WTC11 (cell line): Measurements from ENCODE around the gene ZNF362. TPM values are rescaled to one million over a fixed set of nuclear protein-coding genes. Genes with fewer than 3 reads are reported as not detected.
A peak's percentile ranks its signal among the peaks of the same experiment; 100 is the strongest.

Experiments used
- ATAC-seq: fragments of 200-7000 bp; cut with Tn5 transposase; 2 replicates; pipeline ENCODE4 v1.10.0; 2021; ENCODE audit warnings: mild to moderate bottlenecking, moderate library complexity
- CTCF ChIA-PET: fragments of 300-600 bp; sonication (Branson Sonifier 250); formaldehyde crosslinking; loops from one replicate; lab custom pipeline; 2021; ENCODE audit warnings: antibody characterized with exemption; lab: Charles Lee
- POLR2A ChIA-PET: fragments of 350-600 bp; sonication (Branson Sonifier 250); formaldehyde crosslinking; loops from one replicate; lab custom pipeline; 2021; ENCODE audit warnings: antibody characterized with exemption; lab: Charles Lee
- DNase-seq: peaks from one replicate; pipeline ENCODE4 v3.0.0; 2021; ENCODE audit warnings: low spot score
- H3K27ac Mint-ChIP-seq: 2 replicates; pipeline ENCODE4 v1.8.0; 2021; ENCODE audit warnings: mixed read lengths
- H3K27me3 Mint-ChIP-seq: 2 replicates; pipeline ENCODE4 v1.8.0; 2021; ENCODE audit warnings: low read depth, mild to moderate bottlenecking, moderate library complexity, mixed read lengths
- H3K36me3 Mint-ChIP-seq: 2 replicates; pipeline ENCODE4 v1.8.0; 2021; ENCODE audit warnings: mixed read lengths
- H3K4me1 Mint-ChIP-seq: 2 replicates; pipeline ENCODE4 v1.8.0; 2022; ENCODE audit warnings: mixed read lengths
- H3K4me3 Mint-ChIP-seq: 2 replicates; pipeline ENCODE4 v1.8.0; 2021; ENCODE audit warnings: mild to moderate bottlenecking, moderate library complexity, mixed read lengths
- H3K9me3 Mint-ChIP-seq: 2 replicates; pipeline ENCODE4 v1.8.0; 2021; ENCODE audit warnings: mixed read lengths
- ATF1 ChIP-seq: sonication (generic); formaldehyde crosslinking; IDR thresholded peaks from 2 replicates; pipeline ENCODE4 v1.8.1; 2023; ENCODE audit warnings: mild to moderate bottlenecking, moderate library complexity, missing genetic modification reagents
- FOXJ3 ChIP-seq: sonication (generic); formaldehyde crosslinking; IDR thresholded peaks from 2 replicates; pipeline ENCODE4 v1.9.0; 2021; ENCODE audit warnings: missing genetic modification reagents, mild to moderate bottlenecking, borderline replicate concordance
- GABPB1 ChIP-seq: sonication (generic); formaldehyde crosslinking; IDR thresholded peaks from 2 replicates; pipeline ENCODE4 v1.8.1; 2023; ENCODE audit warnings: mild to moderate bottlenecking, missing genetic modification reagents
- KAT7 ChIP-seq: sonication (generic); formaldehyde crosslinking; IDR thresholded peaks from 2 replicates; pipeline ENCODE4 v1.8.1; 2023; ENCODE audit warnings: missing genetic modification reagents, mild to moderate bottlenecking, borderline replicate concordance
- MXD4 ChIP-seq: fragments of 250-450 bp; sonication (Bioruptor Pico); IDR thresholded peaks from 2 replicates; pipeline ENCODE4 v1.8.0; 2021; ENCODE audit warnings: mild to moderate bottlenecking, moderate library complexity, borderline replicate concordance
- NR3C1 ChIP-seq: sonication (generic); formaldehyde crosslinking; conservative IDR thresholded peaks from 2 replicates; pipeline ENCODE4 v1.8.1; 2023; ENCODE audit warnings: low read depth, mild to moderate bottlenecking, missing genetic modification reagents
- PRRX2 ChIP-seq: fragments of 250-450 bp; sonication (Bioruptor Pico); IDR thresholded peaks from 2 replicates; pipeline ENCODE4 v1.8.0; 2021; ENCODE audit warnings: mild to moderate bottlenecking
- SMAD4 ChIP-seq: sonication (generic); formaldehyde crosslinking; IDR thresholded peaks from 2 replicates; pipeline ENCODE4 v1.8.0; 2022; ENCODE audit warnings: mild to moderate bottlenecking, missing genetic modification reagents
- SOX15 ChIP-seq: fragments of 250-450 bp; sonication (Bioruptor Pico); IDR thresholded peaks from 2 replicates; pipeline ENCODE4 v1.9.0; 2021; ENCODE audit warnings: mild to moderate bottlenecking
- ZNF121 ChIP-seq: sonication (generic); formaldehyde crosslinking; IDR thresholded peaks from 2 replicates; pipeline ENCODE4 v1.8.0; 2023; ENCODE audit warnings: missing genetic modification reagents
- ZNF232 ChIP-seq: sonication (generic); formaldehyde crosslinking; IDR thresholded peaks from 2 replicates; pipeline ENCODE4 v1.8.0; 2022; ENCODE audit warnings: mild to moderate bottlenecking, missing genetic modification reagents
- ZNF263 ChIP-seq: sonication (generic); formaldehyde crosslinking; IDR thresholded peaks from 2 replicates; pipeline ENCODE4 v1.8.1; 2022; ENCODE audit warnings: low read depth, mild to moderate bottlenecking, moderate library complexity, missing genetic modification reagents
- ZNF396 ChIP-seq: fragments of 250-450 bp; sonication (Bioruptor Pico); IDR thresholded peaks from 2 replicates; pipeline ENCODE4 v1.8.0; 2021; ENCODE audit warnings: mild to moderate bottlenecking, moderate library complexity, borderline replicate concordance
- total RNA-seq: library from RNA; stranded (reverse); gene quantifications from 3 replicates; pipeline ENCODE4 v1.2.3, GENCODE V29; 2021
- TF ChIP-seq, protein P1 (sequence below): fragments of 250-450 bp; sonication (Bioruptor Pico); IDR thresholded peaks from 2 replicates; pipeline ENCODE4 v1.9.0; 2021; ENCODE audit warnings: mild to moderate bottlenecking
- TF ChIP-seq, protein P2 (sequence below): fragments of 250-450 bp; sonication (Bioruptor Pico); IDR thresholded peaks from 2 replicates; pipeline ENCODE4 v2.1.2; 2022; ENCODE audit warnings: mild to moderate bottlenecking, moderate library complexity
- TF ChIP-seq, protein P3 (sequence below): sonication (generic); formaldehyde crosslinking; IDR thresholded peaks from 2 replicates; pipeline ENCODE4 v1.8.1; 2023; ENCODE audit warnings: mild to moderate bottlenecking, missing genetic modification reagents, borderline replicate concordance
- TF ChIP-seq, protein P4 (sequence below): sonication (generic); formaldehyde crosslinking; IDR thresholded peaks from 2 replicates; pipeline ENCODE4 v1.8.1; 2022; ENCODE audit warnings: low read depth, missing genetic modification reagents, borderline replicate concordance
- TF ChIP-seq, protein P5 (sequence below): sonication (generic); formaldehyde crosslinking; IDR thresholded peaks from 2 replicates; pipeline ENCODE4 v1.8.0; 2022; ENCODE audit warnings: missing genetic modification reagents
- TF ChIP-seq, protein P6 (sequence below): fragments of 200-600 bp; IDR thresholded peaks from 2 replicates; pipeline ENCODE4 v1.8.0; 2022; ENCODE audit warnings: antibody characterized with exemption

The ZNF362 gene
- total RNA-seq, 1 experiment from 2014 or later: 24.2 TPM

DNA sequence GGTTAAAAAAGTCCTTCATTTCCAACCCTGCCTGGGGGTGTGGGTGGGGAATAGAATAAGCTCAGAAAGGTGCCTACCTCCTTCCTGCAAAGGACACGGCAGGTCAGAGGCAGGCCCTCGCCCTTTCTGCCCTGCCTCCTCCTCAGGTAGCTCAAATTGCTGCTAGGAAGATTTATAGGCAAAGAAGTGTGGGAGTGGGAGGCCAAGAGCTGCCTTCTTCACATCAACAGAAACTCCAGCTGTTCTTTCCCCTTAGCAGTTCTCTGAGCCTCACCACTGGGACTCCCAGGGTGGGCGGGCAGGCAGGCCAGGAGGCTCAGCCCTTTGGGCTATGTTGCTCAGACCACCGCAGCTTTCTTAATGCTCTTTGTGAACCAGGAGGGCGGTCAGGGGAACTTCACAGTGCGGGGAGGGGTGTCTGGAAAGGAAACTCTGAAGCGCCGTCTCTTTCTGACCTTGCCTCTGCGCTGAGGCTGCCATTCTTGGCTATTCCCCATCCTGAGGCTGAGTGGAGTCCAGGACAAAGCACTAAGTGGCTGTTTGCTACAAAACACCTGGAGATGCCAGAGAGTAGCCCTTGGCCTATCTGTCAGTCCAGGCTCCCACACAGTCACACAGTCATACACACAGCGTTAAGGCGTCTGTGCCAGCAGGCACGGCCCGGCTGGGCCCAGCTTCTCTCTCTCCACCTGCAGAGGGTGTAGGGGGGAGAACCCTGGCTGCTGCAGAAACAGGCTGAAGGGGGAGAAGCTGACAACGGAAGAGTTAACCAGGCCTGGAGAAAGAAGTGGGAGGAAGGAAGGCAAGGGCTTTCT is 67.6 kb downstream of the ZNF362 start (continued):
- TF ChIP-seq, protein P1, sequence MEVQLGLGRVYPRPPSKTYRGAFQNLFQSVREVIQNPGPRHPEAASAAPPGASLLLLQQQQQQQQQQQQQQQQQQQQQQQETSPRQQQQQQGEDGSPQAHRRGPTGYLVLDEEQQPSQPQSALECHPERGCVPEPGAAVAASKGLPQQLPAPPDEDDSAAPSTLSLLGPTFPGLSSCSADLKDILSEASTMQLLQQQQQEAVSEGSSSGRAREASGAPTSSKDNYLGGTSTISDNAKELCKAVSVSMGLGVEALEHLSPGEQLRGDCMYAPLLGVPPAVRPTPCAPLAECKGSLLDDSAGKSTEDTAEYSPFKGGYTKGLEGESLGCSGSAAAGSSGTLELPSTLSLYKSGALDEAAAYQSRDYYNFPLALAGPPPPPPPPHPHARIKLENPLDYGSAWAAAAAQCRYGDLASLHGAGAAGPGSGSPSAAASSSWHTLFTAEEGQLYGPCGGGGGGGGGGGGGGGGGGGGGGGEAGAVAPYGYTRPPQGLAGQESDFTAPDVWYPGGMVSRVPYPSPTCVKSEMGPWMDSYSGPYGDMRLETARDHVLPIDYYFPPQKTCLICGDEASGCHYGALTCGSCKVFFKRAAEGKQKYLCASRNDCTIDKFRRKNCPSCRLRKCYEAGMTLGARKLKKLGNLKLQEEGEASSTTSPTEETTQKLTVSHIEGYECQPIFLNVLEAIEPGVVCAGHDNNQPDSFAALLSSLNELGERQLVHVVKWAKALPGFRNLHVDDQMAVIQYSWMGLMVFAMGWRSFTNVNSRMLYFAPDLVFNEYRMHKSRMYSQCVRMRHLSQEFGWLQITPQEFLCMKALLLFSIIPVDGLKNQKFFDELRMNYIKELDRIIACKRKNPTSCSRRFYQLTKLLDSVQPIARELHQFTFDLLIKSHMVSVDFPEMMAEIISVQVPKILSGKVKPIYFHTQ: no peak
- TF ChIP-seq ZNF232 (CRISPR knock-in tag): no peak
- TF ChIP-seq FOXJ3 (CRISPR knock-in tag): no peak
- TF ChIP-seq MXD4: no peak
- TF ChIP-seq SMAD4: no peak
- TF ChIP-seq, protein P2, sequence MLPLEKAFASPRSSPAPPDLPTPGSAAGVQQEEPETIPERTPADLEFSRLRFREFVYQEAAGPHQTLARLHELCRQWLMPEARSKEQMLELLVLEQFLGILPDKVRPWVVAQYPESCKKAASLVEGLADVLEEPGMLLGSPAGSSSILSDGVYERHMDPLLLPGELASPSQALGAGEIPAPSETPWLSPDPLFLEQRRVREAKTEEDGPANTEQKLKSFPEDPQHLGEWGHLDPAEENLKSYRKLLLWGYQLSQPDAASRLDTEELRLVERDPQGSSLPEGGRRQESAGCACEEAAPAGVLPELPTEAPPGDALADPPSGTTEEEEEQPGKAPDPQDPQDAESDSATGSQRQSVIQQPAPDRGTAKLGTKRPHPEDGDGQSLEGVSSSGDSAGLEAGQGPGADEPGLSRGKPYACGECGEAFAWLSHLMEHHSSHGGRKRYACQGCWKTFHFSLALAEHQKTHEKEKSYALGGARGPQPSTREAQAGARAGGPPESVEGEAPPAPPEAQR (CRISPR knock-in tag): no peak

DNA sequence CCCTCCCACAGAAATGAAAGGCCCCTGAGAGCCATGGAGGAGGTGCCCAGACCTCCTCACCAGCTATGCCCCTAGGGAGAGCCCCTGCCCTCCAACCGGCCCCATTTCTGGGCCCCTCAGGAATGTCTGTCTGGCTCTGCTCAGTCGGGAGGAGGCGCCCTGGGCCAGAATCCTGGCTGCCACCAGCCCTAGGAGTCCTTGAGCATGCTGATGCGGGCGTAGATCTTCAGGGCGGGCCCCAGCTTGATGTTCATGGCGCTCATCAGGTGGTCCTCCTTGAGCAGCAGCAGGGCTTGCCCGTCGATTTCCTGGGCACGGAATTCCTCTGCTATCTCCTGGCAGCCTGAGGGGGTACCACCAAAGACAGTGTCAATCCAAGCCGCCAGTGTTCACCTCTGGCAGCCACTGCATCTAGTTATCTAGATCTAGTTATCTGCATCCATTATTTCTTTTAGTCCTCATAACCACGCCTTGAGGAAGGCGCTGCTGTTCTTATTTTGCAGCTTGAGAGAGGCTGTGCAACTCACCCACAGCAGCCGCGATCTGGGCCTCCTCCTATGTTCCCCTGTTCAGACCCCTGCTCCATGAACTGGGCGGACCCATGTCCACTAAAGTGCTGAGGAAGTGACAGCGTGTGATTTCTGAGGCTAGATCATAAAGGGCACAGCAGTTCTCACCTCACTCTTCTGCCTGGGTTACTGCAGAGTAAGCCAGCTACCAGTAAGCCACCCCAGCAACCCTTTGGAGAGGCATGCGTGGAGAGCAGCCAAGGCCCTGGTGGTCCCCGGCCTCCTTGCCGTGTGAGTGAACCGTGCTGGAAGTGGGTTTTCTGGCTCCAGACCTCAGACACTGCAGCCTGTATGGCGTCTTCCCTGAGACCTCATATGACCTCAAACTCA is 68.6 kb downstream of the ZNF362 start:
- peak; percentile 63 for ATAC-seq
- TF ChIP-seq PRRX2 (CRISPR knock-in tag): no peak
- TF ChIP-seq, protein P3, sequence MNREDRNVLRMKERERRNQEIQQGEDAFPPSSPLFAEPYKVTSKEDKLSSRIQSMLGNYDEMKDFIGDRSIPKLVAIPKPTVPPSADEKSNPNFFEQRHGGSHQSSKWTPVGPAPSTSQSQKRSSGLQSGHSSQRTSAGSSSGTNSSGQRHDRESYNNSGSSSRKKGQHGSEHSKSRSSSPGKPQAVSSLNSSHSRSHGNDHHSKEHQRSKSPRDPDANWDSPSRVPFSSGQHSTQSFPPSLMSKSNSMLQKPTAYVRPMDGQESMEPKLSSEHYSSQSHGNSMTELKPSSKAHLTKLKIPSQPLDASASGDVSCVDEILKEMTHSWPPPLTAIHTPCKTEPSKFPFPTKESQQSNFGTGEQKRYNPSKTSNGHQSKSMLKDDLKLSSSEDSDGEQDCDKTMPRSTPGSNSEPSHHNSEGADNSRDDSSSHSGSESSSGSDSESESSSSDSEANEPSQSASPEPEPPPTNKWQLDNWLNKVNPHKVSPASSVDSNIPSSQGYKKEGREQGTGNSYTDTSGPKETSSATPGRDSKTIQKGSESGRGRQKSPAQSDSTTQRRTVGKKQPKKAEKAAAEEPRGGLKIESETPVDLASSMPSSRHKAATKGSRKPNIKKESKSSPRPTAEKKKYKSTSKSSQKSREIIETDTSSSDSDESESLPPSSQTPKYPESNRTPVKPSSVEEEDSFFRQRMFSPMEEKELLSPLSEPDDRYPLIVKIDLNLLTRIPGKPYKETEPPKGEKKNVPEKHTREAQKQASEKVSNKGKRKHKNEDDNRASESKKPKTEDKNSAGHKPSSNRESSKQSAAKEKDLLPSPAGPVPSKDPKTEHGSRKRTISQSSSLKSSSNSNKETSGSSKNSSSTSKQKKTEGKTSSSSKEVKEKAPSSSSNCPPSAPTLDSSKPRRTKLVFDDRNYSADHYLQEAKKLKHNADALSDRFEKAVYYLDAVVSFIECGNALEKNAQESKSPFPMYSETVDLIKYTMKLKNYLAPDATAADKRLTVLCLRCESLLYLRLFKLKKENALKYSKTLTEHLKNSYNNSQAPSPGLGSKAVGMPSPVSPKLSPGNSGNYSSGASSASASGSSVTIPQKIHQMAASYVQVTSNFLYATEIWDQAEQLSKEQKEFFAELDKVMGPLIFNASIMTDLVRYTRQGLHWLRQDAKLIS (CRISPR knock-in tag): no peak
- TF ChIP-seq, protein P4, sequence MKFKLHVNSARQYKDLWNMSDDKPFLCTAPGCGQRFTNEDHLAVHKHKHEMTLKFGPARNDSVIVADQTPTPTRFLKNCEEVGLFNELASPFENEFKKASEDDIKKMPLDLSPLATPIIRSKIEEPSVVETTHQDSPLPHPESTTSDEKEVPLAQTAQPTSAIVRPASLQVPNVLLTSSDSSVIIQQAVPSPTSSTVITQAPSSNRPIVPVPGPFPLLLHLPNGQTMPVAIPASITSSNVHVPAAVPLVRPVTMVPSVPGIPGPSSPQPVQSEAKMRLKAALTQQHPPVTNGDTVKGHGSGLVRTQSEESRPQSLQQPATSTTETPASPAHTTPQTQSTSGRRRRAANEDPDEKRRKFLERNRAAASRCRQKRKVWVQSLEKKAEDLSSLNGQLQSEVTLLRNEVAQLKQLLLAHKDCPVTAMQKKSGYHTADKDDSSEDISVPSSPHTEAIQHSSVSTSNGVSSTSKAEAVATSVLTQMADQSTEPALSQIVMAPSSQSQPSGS (CRISPR knock-in tag): no peak
- TF ChIP-seq, protein P5, sequence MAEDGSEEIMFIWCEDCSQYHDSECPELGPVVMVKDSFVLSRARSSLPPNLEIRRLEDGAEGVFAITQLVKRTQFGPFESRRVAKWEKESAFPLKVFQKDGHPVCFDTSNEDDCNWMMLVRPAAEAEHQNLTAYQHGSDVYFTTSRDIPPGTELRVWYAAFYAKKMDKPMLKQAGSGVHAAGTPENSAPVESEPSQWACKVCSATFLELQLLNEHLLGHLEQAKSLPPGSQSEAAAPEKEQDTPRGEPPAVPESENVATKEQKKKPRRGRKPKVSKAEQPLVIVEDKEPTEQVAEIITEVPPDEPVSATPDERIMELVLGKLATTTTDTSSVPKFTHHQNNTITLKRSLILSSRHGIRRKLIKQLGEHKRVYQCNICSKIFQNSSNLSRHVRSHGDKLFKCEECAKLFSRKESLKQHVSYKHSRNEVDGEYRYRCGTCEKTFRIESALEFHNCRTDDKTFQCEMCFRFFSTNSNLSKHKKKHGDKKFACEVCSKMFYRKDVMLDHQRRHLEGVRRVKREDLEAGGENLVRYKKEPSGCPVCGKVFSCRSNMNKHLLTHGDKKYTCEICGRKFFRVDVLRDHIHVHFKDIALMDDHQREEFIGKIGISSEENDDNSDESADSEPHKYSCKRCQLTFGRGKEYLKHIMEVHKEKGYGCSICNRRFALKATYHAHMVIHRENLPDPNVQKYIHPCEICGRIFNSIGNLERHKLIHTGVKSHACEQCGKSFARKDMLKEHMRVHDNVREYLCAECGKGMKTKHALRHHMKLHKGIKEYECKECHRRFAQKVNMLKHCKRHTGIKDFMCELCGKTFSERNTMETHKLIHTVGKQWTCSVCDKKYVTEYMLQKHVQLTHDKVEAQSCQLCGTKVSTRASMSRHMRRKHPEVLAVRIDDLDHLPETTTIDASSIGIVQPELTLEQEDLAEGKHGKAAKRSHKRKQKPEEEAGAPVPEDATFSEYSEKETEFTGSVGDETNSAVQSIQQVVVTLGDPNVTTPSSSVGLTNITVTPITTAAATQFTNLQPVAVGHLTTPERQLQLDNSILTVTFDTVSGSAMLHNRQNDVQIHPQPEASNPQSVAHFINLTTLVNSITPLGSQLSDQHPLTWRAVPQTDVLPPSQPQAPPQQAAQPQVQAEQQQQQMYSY (CRISPR knock-in tag): no peak
- no peak for TF ChIP-seq KAT7 (CRISPR knock-in tag)
- TF ChIP-seq ZNF263 (CRISPR knock-in tag): no peak
- no peak for TF ChIP-seq NR3C1 (CRISPR knock-in tag)
- no peak for TF ChIP-seq ZNF396 (CRISPR knock-in tag)
- no peak for TF ChIP-seq SOX15 (CRISPR knock-in tag)
- no peak for TF ChIP-seq ZNF121 (CRISPR knock-in tag)
- TF ChIP-seq GABPB1 (CRISPR knock-in tag): no peak
- no peak for TF ChIP-seq ATF1
- TF ChIP-seq, protein P6, sequence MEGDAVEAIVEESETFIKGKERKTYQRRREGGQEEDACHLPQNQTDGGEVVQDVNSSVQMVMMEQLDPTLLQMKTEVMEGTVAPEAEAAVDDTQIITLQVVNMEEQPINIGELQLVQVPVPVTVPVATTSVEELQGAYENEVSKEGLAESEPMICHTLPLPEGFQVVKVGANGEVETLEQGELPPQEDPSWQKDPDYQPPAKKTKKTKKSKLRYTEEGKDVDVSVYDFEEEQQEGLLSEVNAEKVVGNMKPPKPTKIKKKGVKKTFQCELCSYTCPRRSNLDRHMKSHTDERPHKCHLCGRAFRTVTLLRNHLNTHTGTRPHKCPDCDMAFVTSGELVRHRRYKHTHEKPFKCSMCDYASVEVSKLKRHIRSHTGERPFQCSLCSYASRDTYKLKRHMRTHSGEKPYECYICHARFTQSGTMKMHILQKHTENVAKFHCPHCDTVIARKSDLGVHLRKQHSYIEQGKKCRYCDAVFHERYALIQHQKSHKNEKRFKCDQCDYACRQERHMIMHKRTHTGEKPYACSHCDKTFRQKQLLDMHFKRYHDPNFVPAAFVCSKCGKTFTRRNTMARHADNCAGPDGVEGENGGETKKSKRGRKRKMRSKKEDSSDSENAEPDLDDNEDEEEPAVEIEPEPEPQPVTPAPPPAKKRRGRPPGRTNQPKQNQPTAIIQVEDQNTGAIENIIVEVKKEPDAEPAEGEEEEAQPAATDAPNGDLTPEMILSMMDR: no peak

More for the DNA sequence above, 68.6 kb downstream of the ZNF362 start:
- CTCF ChIA-PET: interaction anchor here (1.2 to 2.9 kb wide), 2 partner anchors 29 to 43 kb away, joined by 4 to 13 read pairs; no protein-coding TSS in a partner anchor
- H3K9me3 Mint-ChIP-seq: no peaks in the 10 kb centered on the region
- H3K27ac Mint-ChIP-seq: no peak overlapping the region
- H3K36me3 Mint-ChIP-seq: no peaks in the 10 kb centered on the region
- DNase-seq: no peak
- H3K4me3 Mint-ChIP-seq: no peak overlapping the region
- no peaks in the 10 kb centered on the region; the same call in 1 of the 2 replicates for H3K27me3 Mint-ChIP-seq
- POLR2A ChIA-PET: no interaction called here
- H3K4me1 Mint-ChIP-seq: no peaks in the 10 kb centered on the region
